ENCODE results near the gene NRXN3. TPM values are rescaled to one million over a fixed set of nuclear protein-coding genes. Genes with fewer than 3 reads are reported as not detected.

Gene NRXN3
- not detected for total RNA-seq (2021; ENCODE audit: unreplicated experiment)
- not detected for polyA plus RNA-seq (2012; ENCODE audit: insufficient read length)
- Bru-seq, nascent RNA = percentile 1 among the genes with signal in this experiment
- percentile 2 among the genes with signal in this experiment for BruChase-seq, experiment 1, labeled RNA remaining after a 2-hour chase
- BruChase-seq, experiment 2, labeled RNA remaining after a 6-hour chase = percentile 3 among the genes with signal in this experiment
- long read RNA-seq = 0 reads

- ChIA-PET CTCF (no interaction called here), POLR2A (no interaction called here)
- BruUV-seq (replicated peaks) = no TSS peak
- no peak for TF ChIP-seq TCF7L2 (IDR thresholded peaks at IDR 0.05; ENCODE audit: low read depth, low read length)
- no peak for TF ChIP-seq POLR2AphosphoS5 (IDR thresholded peaks at IDR 0.05; ENCODE audit: low read depth, low read length)
- TF ChIP-seq CTCF (IDR thresholded peaks at IDR 0.05) = no peak
- no peak for TF ChIP-seq SIN3A (IDR thresholded peaks at IDR 0.05; ENCODE audit: borderline replicate concordance, insufficient read depth, low read depth, low read length)
- TF ChIP-seq REST (IDR thresholded peaks at IDR 0.05; ENCODE audit: insufficient read depth in 1 of 2, low read depth in 2 of 2, low read length in 1 of 2) = no peak
- Histone ChIP-seq H3K36me3 (ENCODE audit: control insufficient read depth, insufficient read depth, low read length) (no peaks in the 10 kb centered on the region), H3K27me3 (ENCODE audit: control insufficient read depth, insufficient read depth, low read length) (peaks cover 7% of the 10 kb centered on the region; the same call in 1 of the 2 replicates), H3K9me3 (ENCODE audit: control insufficient read depth, insufficient read depth, low read depth, low read length) (no peaks in the 10 kb centered on the region), H3K4me3 (ENCODE audit: low read depth in 2 of 2, low read length in 2 of 2) (no peak within 1 kb of the TSS), H3K4me1 (ENCODE audit: control insufficient read depth, insufficient read depth, low read length) (no peaks in the 10 kb centered on the region), H3K27ac (ENCODE audit: low read length) (no peak within 1 kb of the TSS)
- intact Hi-C loops (cut with micrococcal nuclease; ENCODE audit: unreplicated experiment) = no loop called here
- DNase-seq (ENCODE audit: low read depth, low spot score) = no peak
- in situ Hi-C loops (cut with HindIII; ENCODE audit: low pct_unique_long_range_greater_than_20kb, low sequenced_read_pairs) = no loop called here
- ATAC-seq = no peak
These were observed at the start of gene NRXN3 for GRCh38 chr14:78170203-78170602. Gene NRXN3 (plus strand): TSS chr14:78170373. CDS start chr14:78243094, 72,721 bp downstream.

GRCh38 chr14:78122436-78122835, 47.7 kb upstream of the NRXN3 start:
- Histone ChIP-seq H3K36me3 (ENCODE audit: control insufficient read depth, insufficient read depth, low read length) (no peaks in the 10 kb centered on the region), H3K27ac (ENCODE audit: low read length) (no peak overlapping the region), H3K27me3 (ENCODE audit: control insufficient read depth, insufficient read depth, low read length) (peaks cover 2% of the 10 kb centered on the region; the same call in 1 of the 2 replicates), H3K4me1 (ENCODE audit: control insufficient read depth, insufficient read depth, low read length) (no peaks in the 10 kb centered on the region), H3K4me3 (ENCODE audit: low read depth in 2 of 2, low read length in 2 of 2) (no peak overlapping the region), H3K9me3 (ENCODE audit: control insufficient read depth, insufficient read depth, low read depth, low read length) (no peaks in the 10 kb centered on the region)
- no peak for TF ChIP-seq REST (IDR thresholded peaks at IDR 0.05; ENCODE audit: insufficient read depth in 1 of 2, low read depth in 2 of 2, low read length in 1 of 2)
- TF ChIP-seq CTCF (IDR thresholded peaks at IDR 0.05) = no peak
- TF ChIP-seq POLR2AphosphoS5 (IDR thresholded peaks at IDR 0.05; ENCODE audit: low read depth, low read length) = no peak
- no peak for TF ChIP-seq SIN3A (IDR thresholded peaks at IDR 0.05; ENCODE audit: borderline replicate concordance, insufficient read depth, low read depth, low read length)
- TF ChIP-seq TCF7L2 (IDR thresholded peaks at IDR 0.05; ENCODE audit: low read depth, low read length) = no peak
- in situ Hi-C loops (cut with HindIII; ENCODE audit: low pct_unique_long_range_greater_than_20kb, low sequenced_read_pairs) = no loop called here
- ChIA-PET CTCF (no interaction called here), POLR2A (no interaction called here)
- ATAC-seq = no peak
- no peak for DNase-seq (ENCODE audit: low read depth, low spot score)
- no TSS peak for BruUV-seq (replicated peaks)
- intact Hi-C loops (cut with micrococcal nuclease; ENCODE audit: unreplicated experiment) = no loop called here

Data from Panc1 (cell line).